ENCODE data around the gene SRD5A3.
"Not testable (repeated sequence)": the region's sequence is repeated elsewhere in the genome, so short reads cannot be mapped to it uniquely, and the experiment has no call there.

DNA sequence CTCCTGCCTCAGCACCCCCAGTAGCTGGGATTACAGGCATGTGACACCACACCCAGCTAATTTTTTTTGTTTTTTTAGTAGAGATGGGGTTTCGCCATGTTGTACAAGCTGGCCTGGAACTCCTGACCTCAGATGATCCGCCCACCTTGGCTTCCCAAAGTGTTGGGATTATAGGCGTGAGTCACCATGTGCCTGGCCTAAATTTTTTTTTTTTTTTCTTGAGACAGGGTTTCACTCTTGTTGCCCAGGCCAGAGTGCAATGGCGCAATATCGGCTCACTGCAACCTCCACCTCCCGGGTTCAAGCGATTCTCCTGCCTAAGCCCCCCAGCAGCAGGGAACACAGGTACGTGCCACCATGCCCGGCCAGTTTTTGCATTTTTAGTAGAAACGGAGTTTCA lies 4.8 kb downstream of the SRD5A3 start:
- not testable (repeated sequence) for TF ChIP-seq CTCF, EZH2, EZH2phosphoT487 (IDR thresholded peaks at IDR 0.05)
